ENCODE data around the gene TUBA1B.

Gene TUBA1B

DNA sequence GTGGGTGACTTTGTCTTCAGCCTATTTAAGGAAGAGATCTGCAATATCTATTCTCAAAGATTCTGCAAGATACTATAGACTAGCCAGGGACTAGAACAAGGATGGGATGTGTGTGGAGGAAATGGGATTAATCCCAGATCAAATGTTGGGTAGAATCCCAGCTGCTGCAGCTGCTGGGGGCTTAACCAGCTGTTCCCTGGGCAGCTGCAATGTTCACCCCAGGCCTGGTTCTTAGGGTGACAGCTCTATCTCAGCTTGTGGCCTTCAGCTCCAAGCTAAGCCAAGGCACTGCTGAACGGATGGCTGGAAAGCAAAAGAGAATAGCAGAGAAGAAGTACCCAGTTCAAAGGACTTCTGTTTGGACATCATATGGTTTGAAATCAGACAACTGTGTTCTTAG lies 51.4 kb downstream of the TUBA1B start:
- peaks cover 13% of the 10 kb centered on the region for H3K27me3 ChIP-seq (ENCODE audit: control insufficient read depth, low read length)
- no peak overlapping the region for H3K27ac ChIP-seq (ENCODE audit: low read depth, low read length)
- TF ChIP-seq, protein P1, sequence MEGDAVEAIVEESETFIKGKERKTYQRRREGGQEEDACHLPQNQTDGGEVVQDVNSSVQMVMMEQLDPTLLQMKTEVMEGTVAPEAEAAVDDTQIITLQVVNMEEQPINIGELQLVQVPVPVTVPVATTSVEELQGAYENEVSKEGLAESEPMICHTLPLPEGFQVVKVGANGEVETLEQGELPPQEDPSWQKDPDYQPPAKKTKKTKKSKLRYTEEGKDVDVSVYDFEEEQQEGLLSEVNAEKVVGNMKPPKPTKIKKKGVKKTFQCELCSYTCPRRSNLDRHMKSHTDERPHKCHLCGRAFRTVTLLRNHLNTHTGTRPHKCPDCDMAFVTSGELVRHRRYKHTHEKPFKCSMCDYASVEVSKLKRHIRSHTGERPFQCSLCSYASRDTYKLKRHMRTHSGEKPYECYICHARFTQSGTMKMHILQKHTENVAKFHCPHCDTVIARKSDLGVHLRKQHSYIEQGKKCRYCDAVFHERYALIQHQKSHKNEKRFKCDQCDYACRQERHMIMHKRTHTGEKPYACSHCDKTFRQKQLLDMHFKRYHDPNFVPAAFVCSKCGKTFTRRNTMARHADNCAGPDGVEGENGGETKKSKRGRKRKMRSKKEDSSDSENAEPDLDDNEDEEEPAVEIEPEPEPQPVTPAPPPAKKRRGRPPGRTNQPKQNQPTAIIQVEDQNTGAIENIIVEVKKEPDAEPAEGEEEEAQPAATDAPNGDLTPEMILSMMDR (IDR thresholded peaks at IDR 0.05; ENCODE audit: low read depth, low read length, poor library complexity, severe bottlenecking), result no peak
- no peak for TF ChIP-seq EZH2phosphoT487 (IDR thresholded peaks at IDR 0.05; ENCODE audit: borderline replicate concordance, low read length)
- no peaks in the 10 kb centered on the region for H4K20me1 ChIP-seq (ENCODE audit: control insufficient read depth, insufficient read depth, low read depth, low read length)
- H3K4me2 ChIP-seq (ENCODE audit: low read length), result no peak overlapping the region
- H3K79me2 ChIP-seq (ENCODE audit: control insufficient read depth, low read length), result no peaks in the 10 kb centered on the region
- no peaks in the 10 kb centered on the region for H3K9me2 ChIP-seq (replicated peaks; ENCODE audit: control insufficient read depth, low read length)
- no peaks in the 10 kb centered on the region for H3F3A ChIP-seq (ENCODE audit: control insufficient read depth, insufficient read depth)
- H3K9me3 ChIP-seq (ENCODE audit: control insufficient read depth, insufficient read depth, low read length), result no peaks in the 10 kb centered on the region
- no peak overlapping the region for H3K4me3 ChIP-seq (ENCODE audit: low read length)
- no peaks in the 10 kb centered on the region for H3K4me1 ChIP-seq (ENCODE audit: control insufficient read depth, low read length)
- H3K36me3 ChIP-seq (ENCODE audit: control insufficient read depth, low read length), result no peaks in the 10 kb centered on the region

Data from DOHH2 (cell line).